Astrocyte of the spinal cord (primary cell): ENCODE results near the gene MVD.

Experiments used
- DNase-seq: peaks from one replicate; pipeline ENCODE4 v3.0.0; 2011; ENCODE audit warnings: low read depth, low spot score
- H3K4me3 ChIP-seq: 2 replicates; pipeline ENCODE4 v1.5.1; 2011; ENCODE audit warnings: low read depth, mild to moderate bottlenecking, low read length, moderate library complexity
- in situ Hi-C: cut with HindIII; loops from 2 replicates; pipeline ENCODE4 v1.10.0; 2017; ENCODE audit warnings: low sequenced_read_pairs
- TF ChIP-seq, protein P1 (sequence below): IDR thresholded peaks from 2 replicates; pipeline ENCODE4 v1.5.1; 2012; ENCODE audit warnings: low read depth, mild to moderate bottlenecking, low read length, inconsistent platforms

Gene MVD

DNA sequence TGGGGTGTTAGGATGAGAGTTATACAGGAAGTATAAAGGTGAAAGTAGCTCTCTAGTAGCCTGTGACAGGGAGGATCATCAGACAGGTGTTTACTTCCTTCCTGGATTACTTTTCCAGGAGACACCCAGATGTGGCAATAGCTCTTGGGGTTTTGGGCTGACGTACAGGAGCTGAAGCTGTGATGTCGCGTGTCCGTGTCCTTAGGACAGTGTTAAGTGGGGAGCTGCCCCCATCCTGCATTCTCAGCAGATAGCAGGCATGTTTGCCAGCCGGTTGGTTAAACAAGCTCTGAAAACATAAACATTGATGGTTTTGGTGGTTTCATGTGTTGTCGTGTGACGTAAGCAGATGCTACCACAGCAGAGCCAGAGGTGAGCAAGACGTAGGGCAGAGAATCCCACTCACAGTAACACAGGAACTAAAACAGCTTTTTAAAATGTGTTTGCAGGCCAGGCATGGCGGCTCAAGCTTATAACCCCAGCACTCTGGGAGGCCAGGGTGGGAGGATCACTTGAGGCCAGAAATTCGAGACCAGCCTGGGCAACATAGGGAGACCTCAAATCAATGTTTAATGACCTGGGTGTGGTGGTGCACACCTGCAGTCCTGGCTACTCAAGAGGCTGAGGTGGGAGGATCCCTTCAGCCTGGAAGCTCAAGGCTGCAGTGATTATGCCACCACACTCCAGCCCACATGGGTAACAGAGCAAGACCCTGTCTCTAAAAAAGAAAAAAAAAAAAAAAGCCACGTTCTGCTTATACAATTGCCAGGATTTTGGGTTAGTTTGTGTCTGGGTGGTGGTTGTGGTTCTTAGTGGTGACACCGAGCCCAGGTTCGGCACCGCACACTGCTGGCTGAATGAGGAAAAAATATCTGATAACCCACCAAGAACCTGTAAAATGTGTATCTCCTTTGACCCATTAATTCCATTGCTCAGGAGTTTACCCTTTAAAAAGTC, 42.8 kb downstream of the MVD start:
- no peak overlapping the region for H3K4me3 ChIP-seq
- TF ChIP-seq, protein P1, sequence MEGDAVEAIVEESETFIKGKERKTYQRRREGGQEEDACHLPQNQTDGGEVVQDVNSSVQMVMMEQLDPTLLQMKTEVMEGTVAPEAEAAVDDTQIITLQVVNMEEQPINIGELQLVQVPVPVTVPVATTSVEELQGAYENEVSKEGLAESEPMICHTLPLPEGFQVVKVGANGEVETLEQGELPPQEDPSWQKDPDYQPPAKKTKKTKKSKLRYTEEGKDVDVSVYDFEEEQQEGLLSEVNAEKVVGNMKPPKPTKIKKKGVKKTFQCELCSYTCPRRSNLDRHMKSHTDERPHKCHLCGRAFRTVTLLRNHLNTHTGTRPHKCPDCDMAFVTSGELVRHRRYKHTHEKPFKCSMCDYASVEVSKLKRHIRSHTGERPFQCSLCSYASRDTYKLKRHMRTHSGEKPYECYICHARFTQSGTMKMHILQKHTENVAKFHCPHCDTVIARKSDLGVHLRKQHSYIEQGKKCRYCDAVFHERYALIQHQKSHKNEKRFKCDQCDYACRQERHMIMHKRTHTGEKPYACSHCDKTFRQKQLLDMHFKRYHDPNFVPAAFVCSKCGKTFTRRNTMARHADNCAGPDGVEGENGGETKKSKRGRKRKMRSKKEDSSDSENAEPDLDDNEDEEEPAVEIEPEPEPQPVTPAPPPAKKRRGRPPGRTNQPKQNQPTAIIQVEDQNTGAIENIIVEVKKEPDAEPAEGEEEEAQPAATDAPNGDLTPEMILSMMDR, result no peak
- peak; percentile 17 for DNase-seq
- in situ Hi-C loops, result no loop called here

DNA sequence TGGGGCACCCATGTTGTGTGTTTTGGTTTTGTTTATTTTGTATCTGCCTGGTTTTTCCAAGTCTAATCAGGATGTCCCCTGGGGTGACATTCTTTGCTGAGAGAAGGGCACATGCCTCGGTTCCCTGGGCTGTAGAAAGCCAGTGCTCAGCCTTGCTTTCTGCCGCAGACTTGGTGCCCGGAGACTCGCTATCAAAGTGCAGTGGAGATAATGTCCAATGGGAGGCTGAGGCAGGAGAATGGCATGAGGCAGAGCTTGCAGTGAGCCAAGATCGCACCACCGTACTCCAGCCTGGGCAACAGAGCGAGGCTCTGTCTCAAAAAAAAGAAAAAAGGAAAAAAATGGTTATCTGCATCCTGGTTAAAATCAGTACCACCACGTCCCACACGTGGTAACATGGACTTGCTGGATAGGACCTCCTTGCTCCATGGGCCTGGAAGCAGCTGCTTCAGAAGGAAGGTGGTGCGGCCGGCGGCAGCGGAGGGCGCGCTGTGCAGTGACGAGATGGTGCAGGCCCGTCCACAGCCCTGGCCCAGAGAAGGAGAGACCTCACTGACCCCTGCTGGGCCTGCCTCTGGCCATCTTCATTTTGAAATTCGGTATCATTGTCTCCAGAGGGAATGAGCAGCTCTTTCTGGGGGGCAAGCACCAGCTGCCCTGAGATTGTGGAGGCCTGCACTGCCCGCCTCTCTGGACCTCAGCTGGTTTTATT, 43.8 kb downstream of the MVD start:
- no peak overlapping the region for H3K4me3 ChIP-seq
- in situ Hi-C loops, result no loop called here
- DNase-seq, result no peak
- TF ChIP-seq, protein P1, result no peak

DNA sequence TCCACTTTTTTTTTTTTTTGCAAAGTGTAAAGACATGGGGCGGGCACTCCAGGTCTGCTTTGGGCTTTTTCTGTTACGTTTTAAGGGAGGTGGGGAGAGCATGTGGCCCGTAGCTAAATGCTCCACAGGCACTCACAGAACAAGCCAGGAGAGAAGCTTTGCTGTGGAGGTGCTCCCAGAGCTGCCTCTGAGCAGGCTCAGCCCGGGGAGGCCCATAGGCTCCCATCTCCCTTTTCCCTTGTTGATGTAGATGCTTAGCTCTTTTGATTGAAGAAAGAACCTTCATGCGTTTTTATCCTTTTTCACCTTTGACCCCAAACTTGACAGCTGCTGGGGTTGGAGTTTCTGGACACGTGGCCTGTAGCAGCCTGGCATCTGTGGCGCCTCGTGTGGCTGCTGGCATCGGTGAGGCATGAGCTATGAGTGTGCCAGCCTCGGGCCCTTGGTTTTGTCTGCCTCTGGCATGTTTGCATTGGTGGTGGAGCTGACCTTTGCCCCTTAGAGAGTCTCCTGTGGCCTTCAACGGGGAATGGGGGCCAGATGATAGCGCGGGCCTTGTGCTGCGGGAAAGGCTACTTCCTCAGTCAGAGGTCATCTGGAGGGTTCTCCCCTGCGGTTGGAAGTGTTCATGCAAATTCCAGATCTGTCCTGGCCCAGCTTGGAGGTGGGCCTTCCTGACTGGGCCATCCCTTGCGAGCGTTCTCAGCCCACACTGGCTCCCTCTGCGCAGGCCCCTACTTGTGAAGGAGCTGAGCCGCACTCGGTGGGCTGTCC, 44.5 kb downstream of the MVD start:
- in situ Hi-C loops, result no loop called here
- DNase-seq, result no peak
- TF ChIP-seq, protein P1, result no peak
- H3K4me3 ChIP-seq, result no peak overlapping the region

GRCh38 chr16:88617268-88618031, 45.4 kb downstream of the MVD start:
- DNase-seq, result no peak
- no peak overlapping the region for H3K4me3 ChIP-seq
- in situ Hi-C loops, result no loop called here
- TF ChIP-seq, protein P1, result no peak

- in situ Hi-C loops, result no loop called here
- H3K4me3 ChIP-seq, result no peak overlapping the region
- TF ChIP-seq, protein P1, result no peak
- DNase-seq, result no peak
These were observed 46.2 kb downstream of the MVD start for GRCh38 chr16:88616736-88617135.
